ENCODE measurements around the gene CYB561.

Gene CYB561, protein sequence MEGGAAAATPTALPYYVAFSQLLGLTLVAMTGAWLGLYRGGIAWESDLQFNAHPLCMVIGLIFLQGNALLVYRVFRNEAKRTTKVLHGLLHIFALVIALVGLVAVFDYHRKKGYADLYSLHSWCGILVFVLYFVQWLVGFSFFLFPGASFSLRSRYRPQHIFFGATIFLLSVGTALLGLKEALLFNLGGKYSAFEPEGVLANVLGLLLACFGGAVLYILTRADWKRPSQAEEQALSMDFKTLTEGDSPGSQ

DNA sequence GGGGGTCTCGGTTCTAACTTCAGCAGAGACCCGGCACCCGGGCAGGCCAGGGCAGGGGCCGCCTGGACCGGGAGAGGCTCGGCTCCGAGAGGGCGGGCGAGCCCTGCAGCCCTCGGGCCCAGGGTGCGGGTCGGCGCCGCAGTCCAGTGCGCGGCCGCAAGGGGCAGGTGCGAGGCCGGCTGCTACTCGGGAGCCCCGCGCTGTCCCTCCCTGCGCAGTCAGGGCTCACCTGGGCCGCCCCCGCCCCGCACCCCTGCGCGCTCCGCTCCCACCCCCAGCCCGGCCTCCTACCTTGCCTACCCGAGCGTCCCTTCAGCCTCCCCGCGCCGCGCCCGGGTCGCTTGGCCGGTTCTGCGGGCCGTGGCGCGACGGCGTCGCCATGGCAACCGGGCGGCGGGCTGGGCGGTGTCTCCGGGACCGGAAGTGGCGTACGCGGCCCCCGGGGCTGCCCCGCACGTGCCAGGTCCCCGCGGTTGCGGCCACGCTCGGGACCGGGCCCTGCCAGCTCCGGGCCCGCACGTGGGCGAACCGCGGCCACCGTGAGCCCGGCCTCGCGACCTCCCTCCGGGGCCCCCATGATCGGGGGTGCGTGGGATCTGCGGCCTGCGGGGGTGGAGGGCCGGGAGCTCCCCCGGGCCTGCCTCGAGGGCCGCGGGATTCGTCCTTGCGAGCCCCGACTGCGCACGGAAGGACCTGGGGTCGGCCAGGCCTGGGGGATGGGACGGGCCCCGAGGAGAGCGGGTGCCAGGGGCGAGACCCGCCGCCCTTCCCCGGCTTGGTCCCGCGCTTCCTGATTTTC, at the start of gene CYB561:
Gene CYB561 (minus strand): TSS at position 353 of the 799 bp plus-strand sequence. CDS start 8,759 bp downstream, outside the sequence.
- no peak for DNase-seq (ENCODE audit: low read depth)

DNA sequence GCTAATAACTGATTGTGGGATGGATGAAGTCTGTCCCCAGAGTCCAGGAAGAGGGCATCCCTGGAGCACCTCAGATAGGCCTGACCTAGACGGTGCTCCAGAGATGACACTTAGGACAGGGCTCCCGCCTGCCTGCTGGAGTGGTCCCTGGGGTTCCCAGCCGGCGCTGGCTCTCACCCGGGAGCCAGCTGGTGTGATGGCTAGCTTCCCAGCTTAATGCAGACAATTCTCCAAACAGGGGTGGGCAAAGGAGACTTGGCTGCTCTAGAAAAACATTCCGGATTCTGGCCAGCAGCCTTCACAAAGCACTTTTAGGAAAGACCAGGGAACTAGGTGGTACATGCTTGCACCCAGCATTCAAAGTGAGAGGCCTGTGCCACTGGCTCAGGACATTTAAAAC, 49.4 kb upstream of the CYB561 start:
- no peak for DNase-seq (ENCODE audit: low read depth)

DNA sequence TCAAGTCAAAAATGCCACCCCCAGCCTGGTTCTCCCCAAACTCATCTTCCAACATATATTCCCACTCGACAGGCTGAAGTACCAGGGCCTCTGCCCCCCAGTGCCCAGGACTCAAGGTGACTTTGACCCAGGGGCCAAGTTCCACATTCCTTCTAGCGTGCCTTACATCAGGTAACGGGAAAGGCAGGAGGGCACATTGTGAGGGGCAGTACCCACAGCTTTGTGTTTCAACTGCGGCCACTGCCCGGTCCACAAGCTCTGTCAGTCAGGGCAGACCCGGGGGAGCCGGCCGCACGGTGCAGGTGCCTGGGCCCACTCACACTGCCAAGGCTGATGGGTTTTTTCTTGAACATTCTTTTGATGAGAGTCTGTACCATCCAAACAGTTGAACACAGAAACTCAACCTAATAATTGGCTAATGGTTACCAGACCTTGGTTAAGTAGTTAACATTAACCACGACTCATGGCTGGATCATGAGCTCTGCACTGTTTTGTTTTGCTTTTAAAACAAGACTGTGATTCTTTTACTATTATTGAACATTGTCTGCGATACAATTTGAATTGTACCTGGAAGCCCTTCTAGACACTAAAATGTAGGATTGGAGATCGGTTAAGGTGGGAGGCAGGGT, 48.3 kb upstream of the CYB561 start:
- DNase-seq (ENCODE audit: low read depth), result no peak

DNA sequence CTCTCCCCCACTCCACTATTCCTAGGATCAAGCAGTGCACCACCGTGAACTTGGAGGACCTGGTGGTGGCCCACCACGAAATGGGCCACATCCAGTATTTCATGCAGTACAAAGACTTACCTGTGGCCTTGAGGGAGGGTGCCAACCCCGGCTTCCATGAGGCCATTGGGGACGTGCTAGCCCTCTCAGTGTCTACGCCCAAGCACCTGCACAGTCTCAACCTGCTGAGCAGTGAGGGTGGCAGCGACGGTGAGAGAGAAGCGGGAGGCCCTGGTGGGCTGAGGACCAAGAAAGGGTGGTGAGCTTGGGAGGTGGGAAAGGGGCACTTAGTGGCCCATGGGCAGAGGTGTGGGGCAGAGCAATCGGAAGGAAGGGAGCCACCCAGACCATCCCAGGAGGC, 47.3 kb upstream of the CYB561 start:
- no peak for DNase-seq (ENCODE audit: low read depth)

DNA sequence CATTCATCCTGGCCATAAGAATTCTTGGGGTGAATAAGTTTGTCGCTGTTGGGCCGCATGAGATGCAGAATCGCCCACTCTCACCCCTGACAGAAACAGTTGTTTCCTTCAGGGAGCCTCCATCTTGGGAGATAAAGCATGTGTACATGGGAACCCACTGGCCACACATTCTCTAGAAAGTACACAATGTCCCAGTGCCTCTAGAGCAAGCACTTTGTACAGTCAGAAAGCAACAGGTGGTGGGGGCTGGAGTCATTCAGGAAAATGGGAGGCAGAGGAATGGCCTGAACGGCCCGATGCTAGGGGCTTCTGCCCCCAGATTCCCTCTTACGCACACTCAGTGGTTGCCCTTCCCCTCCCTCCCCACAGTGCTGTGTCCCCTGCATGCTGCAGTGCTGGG, 46.8 kb upstream of the CYB561 start:
- no peak for DNase-seq (ENCODE audit: low read depth)

DNA sequence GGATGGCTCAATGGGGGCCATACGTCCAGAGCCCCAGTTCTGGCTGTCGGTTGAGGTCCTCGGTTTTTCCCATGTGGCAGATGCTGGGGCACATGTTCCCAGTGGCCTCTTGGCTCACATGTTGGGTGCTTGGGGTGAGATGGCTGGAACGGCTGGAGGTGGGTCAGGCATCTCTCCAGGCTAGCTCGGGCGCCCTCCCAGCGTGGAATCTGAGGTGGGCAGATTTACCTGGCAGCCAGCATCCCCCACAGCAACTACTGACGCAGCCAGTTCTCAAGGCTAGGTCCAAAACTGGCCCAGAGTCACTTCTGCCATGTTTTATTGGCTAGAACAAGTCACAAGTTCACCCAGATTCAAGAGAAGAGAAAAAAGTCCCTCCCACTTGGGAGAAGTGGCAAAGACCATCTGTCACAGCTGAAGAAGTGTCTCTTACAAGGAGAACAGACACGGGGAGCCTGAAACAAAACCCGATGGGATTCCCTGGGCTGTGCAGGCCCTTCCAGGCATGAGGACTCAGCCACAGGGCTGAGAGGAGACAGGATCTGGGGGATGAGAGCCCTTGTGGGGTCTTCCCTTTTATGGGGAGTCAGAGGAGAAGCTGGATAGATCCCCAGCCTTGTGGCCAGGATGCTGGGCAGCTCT, 46.0 kb upstream of the CYB561 start:
- DNase-seq (ENCODE audit: low read depth), result no peak

DNA sequence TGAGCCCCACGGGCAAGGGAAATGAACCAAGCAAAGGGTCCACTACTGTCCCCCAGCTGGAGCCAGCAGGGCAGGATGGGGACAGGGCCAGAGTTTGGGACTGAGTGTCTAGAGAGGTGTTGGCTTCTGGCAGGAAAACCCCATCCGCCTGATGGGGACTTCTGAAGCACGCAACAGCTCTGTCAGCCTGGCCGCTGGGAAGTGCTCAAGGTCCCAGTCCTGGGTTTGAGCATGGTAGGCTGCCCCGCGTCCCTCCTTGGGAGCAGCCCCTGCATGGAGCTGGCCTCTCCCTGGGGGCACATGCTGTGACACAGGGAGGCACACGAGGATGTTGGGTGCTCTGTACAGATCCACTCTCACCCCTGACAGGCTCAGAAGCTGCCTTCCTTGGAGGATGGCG, 45.3 kb upstream of the CYB561 start:
- DNase-seq (ENCODE audit: low read depth), result no peak

DNA sequence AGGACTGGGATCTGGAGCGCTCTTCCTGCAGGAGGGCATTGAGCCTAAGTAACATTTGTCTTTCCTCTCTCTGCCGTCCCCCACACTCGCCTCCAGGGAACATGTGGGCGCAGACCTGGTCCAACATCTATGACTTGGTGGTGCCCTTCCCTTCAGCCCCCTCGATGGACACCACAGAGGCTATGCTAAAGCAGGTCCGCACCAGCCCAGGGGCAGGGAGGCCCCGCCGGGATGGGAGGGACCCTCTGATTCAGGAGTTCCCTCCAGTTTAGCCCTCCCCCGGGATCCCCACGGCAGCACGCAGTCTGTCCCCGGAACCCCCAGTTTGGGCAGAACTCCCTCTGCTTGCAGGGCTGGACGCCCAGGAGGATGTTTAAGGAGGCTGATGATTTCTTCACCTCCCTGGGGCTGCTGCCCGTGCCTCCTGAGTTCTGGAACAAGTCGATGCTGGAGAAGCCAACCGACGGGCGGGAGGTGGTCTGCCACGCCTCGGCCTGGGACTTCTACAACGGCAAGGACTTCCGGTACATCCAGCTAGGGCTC, 44.8 kb upstream of the CYB561 start:
- no peak for DNase-seq (ENCODE audit: low read depth)

DNA sequence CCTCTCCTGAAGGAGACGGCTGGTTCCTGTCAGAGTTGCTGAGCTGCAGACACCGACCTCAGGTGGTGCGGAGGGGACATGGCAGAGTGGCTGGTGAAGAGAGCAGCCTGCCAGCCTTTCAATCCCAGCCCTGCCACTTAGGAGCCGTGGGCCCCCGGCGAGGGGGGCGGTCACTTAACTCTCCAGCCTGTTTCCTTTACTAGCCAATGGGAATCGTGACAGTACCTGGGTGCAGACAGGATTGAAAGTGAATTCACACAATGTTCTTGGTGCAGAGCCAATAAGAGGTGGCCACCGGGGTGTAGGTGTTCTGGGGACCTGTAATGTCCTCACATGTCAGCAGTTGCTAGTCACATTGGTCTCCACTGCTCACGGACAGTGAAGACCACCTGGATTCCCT, 44.2 kb upstream of the CYB561 start:
- no peak for DNase-seq (ENCODE audit: low read depth)

DNA sequence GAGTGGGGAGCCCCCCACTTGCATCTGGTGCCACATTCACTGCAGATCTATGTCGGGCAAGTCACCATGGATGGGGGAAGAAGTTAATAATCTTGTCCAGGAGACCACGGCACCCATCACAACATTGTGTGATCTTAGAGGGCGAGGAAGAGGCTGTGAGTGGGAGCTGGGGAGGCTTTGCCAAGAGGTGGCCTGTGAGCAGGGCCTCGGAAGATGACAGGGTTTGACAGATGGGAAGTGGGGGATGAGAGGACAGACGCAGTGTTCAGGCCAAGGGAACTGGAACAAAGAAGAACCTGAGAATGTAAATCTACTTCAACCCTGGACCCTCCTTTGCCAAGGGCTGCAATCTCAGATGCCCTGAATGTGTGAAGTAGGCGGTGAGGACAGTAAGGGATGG, 43.2 kb upstream of the CYB561 start:
- DNase-seq (ENCODE audit: low read depth), result no peak

DNA sequence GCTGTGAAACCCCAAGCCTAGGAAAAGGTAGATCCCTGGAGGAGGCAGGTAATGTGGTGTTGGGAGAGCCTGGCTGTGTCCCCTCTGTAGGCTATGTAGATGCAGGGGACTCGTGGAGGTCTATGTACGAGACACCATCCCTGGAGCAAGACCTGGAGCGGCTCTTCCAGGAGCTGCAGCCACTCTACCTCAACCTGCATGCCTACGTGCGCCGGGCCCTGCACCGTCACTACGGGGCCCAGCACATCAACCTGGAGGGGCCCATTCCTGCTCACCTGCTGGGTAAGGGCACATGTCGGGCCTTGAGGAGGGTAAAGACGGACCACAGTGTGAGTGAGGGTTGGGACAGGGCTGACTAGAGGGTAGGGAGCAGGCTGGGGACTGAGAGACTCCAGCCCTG, 42.7 kb upstream of the CYB561 start:
- no peak for DNase-seq (ENCODE audit: low read depth)

DNA sequence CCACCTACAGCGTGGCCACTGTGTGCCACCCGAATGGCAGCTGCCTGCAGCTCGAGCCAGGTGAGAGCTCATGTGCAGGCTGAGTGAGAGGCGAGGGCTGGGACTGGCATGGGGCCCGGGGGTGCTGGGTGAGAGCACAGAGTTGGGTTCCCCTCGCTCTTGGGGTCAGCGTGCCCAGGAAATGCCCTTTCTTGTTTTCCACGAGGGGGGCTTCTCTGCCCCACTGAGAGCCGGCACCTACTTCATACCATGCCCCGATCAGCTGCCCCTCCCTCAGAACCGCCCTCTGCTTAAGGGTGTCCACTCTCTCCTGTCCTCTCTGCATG, 40.9 kb upstream of the CYB561 start:
- DNase-seq (ENCODE audit: low read depth), result no peak

DNA sequence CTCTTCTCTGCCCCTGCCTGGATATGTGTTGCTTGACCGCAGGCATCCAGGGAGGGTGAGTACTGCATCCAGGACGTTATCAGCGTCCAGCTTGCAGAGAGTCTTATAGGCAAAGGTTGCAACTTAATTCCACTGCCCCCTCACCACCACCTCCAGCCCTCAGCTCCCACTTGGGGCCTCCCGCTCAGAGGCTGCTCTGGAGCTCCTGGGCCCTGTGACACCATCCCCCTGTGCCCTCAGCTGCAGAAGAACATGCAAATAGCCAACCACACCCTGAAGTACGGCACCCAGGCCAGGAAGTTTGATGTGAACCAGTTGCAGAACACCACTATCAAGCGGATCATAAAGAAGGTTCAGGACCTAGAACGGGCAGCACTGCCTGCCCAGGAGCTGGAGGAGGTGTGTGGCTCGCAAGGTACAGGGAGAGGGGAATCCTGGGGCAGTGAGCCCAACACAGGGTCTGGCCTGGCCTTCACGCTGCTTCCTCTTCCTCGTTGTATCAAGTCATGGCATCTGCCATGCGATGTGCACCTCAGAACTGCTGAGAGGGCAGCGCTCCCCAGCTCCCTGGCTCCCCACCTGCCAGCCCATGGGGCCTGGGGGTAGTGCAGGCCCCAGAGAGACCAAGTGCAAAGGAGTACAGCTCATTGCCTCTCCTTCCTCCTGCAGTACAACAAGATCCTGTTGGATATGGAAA, 40.4 kb upstream of the CYB561 start:
- no peak for DNase-seq (ENCODE audit: low read depth)

DNA sequence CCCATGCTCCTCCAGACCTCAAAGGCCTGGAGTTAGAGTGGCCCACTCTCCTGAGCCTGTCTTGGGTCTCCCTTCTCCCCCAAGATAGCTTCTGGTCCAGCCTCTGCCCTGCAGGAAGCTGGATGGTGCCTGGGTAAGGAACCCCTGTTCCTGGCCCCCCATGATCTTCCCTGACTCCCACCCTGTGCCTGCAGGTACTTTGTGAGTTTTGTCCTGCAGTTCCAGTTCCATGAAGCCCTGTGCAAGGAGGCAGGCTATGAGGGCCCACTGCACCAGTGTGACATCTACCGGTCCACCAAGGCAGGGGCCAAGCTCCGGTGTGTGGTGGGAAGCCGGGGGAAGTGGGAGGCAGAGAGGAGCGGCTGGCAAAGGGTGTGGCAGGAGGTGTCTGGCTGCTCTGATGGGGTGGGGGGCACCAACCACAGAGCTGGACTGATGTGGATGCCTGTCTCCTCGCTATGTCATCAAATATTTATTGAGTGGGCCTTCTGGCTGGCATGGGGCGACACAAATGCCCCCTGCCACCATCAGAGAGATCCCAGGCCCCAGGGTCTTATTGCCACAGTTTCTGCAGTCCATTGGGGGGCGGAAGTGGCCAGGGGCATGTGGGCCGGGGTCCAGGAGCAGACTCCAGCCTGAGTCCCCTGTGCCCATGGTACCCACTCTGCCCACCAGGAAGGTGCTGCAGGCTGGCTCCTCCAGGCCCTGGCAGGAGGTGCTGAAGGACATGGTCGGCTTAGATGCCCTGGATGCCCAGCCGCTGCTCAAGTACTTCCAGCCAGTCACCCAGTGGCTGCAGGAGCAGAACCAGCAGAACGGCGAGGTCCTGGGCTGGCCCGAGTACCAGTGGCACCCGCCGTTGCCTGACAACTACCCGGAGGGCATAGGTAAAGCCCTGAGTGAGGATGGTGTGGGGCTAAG, 37.8 kb upstream of the CYB561 start:
- no peak for DNase-seq (ENCODE audit: low read depth)

DNA sequence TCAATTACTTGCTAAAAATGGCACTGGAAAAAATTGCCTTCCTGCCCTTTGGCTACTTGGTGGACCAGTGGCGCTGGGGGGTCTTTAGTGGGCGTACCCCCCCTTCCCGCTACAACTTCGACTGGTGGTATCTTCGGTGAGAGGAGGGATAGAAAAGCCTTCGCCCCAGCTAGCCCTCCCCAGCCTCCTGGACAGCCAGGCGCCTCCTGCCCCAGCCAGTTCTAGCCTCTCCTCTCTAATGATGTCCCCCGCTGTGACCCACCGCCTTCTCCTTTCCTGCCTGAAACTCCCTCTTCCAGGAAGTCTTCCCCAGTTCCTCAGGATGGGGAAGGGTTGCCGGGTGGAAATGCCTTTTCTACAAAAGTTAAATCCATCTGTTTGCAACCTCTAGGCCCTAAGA, 36.9 kb upstream of the CYB561 start:
- no peak for DNase-seq (ENCODE audit: low read depth)

DNA sequence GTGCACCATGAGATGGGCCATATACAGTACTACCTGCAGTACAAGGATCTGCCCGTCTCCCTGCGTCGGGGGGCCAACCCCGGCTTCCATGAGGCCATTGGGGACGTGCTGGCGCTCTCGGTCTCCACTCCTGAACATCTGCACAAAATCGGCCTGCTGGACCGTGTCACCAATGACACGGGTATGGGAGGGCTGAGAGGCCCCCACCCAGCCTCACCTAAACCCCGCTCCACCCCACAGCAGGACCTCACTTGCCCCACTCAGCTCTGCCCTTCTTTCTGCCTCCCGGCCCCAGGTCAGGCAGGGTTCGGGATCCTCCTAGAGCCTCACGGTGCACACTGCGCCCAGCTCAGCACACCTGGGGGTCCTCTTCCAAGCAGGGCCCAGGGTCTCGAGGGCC, 36.4 kb upstream of the CYB561 start:
- no peak for DNase-seq (ENCODE audit: low read depth)

DNA sequence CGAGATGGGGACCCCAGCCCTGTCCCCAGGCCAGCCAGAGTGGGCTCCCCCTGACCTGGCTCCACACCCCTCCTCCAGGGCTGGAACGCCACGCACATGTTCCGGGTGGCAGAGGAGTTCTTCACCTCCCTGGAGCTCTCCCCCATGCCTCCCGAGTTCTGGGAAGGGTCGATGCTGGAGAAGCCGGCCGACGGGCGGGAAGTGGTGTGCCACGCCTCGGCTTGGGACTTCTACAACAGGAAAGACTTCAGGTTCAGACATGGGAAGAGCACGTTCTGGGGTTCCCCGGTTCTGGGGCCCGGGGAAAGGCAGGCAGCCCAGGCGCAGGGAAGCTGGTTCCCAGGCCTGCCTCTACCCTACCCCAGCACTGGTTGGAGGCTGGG, 35.4 kb upstream of the CYB561 start:
- no peak for DNase-seq (ENCODE audit: low read depth)

DNA sequence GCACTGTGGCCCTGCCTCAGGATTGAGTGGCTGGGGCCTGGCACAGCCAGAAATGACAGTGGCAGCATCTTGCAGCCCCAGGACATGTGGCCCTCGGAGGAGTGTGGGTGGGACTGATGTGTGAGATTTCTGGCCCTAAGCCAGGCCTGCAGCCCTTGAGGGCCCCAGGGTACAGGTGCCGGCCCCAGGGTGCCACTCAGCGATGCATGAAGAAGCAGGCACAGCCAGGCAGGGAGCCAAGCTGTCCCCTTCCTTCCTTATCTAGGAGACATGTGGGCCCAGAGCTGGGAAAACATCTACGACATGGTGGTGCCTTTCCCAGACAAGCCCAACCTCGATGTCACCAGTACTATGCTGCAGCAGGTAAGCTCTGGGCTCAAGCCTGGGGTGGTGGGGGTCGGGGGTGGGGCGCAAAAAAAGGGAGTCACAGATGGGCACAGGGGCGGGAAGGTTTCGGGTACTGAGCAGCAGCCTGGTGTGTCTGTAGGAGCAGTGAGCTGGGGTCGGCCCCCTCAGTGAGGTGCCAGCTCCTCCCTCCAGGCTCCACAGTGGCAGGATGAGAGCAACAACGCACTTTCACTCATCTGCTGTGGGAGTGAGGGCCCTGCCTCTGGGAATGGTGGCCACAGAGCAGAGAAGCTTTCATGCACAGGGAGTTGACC, 34.9 kb upstream of the CYB561 start:
- no peak for DNase-seq (ENCODE audit: low read depth)

DNA sequence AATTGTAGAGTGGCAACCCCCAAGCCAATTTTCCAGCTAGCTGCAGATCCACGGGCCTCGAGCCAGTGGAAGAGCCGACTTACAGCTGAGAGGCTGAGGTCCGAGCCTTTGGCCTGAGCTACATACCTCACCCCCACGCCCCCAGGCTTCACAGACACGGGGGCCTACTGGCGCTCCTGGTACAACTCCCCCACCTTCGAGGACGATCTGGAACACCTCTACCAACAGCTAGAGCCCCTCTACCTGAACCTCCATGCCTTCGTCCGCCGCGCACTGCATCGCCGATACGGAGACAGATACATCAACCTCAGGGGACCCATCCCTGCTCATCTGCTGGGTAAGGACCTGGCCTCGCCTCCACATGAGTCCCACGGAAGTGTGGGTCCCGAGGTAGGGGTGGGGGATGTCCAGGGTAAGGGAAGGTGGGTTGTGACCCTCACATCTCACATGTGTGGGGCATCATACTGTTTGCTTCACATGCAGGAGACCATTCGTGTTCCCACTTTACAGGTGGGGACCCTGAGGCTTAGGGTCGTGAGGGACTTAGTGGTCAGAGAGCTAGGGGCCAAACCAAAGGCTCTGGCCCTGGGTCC, 34.2 kb upstream of the CYB561 start:
- no peak for DNase-seq (ENCODE audit: low read depth)
